Measurements from ENCODE around the gene FAAH.

Gene FAAH

GRCh38 chr1:46457178-46457577 is 63.1 kb downstream of the FAAH start:
- peaks cover 78% of the 10 kb centered on the region for H3K27me3 Mint-ChIP-seq (ENCODE audit: low read depth)
- H3K4me1 Mint-ChIP-seq: no peaks in the 10 kb centered on the region
- H3K36me3 Mint-ChIP-seq (ENCODE audit: low read depth): no peaks in the 10 kb centered on the region
- H3K9me3 Mint-ChIP-seq: peaks cover 2% of the 10 kb centered on the region
- no peak for TF ChIP-seq CTCF (IDR thresholded peaks at IDR 0.05; ENCODE audit: unreplicated experiment in 3 of 3)
- no peak overlapping the region for H3K4me3 Mint-ChIP-seq
- no peak overlapping the region for H3K27ac Mint-ChIP-seq

- TF ChIP-seq CTCF (IDR thresholded peaks at IDR 0.05; ENCODE audit: unreplicated experiment in 3 of 3): no peak
- Mint-ChIP-seq H3K36me3 (ENCODE audit: low read depth) (no peaks in the 10 kb centered on the region), H3K27me3 (ENCODE audit: low read depth) (peaks cover 78% of the 10 kb centered on the region), H3K4me3 (no peak overlapping the region), H3K27ac (no peak overlapping the region), H3K4me1 (no peaks in the 10 kb centered on the region), H3K9me3 (peaks cover 2% of the 10 kb centered on the region)
Observed at GRCh38 chr1:46458190-46458589, 64.1 kb downstream of the FAAH start.

GRCh38 chr1:46458846-46459245 is 64.7 kb downstream of the FAAH start:
- Mint-ChIP-seq H3K9me3 (peaks cover 2% of the 10 kb centered on the region), H3K4me1 (no peaks in the 10 kb centered on the region), H3K27ac (no peak overlapping the region), H3K4me3 (no peak overlapping the region), H3K27me3 (ENCODE audit: low read depth) (peaks cover 76% of the 10 kb centered on the region), H3K36me3 (ENCODE audit: low read depth) (no peaks in the 10 kb centered on the region)
- no peak for TF ChIP-seq CTCF (IDR thresholded peaks at IDR 0.05; ENCODE audit: unreplicated experiment in 3 of 3)

- Mint-ChIP-seq H3K9me3 (peaks cover 2% of the 10 kb centered on the region), H3K36me3 (ENCODE audit: low read depth) (no peaks in the 10 kb centered on the region), H3K27me3 (ENCODE audit: low read depth) (peaks cover 76% of the 10 kb centered on the region), H3K27ac (no peak overlapping the region), H3K4me3 (no peak overlapping the region), H3K4me1 (no peaks in the 10 kb centered on the region)
- TF ChIP-seq CTCF (IDR thresholded peaks at IDR 0.05; ENCODE audit: unreplicated experiment in 3 of 3): no peak
Observed at GRCh38 chr1:46459315-46459714, 65.2 kb downstream of the FAAH start.

- no peak overlapping the region for H3K27ac Mint-ChIP-seq
- H3K27me3 Mint-ChIP-seq (ENCODE audit: low read depth): peaks cover 80% of the 10 kb centered on the region
- no peaks in the 10 kb centered on the region for H3K4me1 Mint-ChIP-seq
- H3K36me3 Mint-ChIP-seq (ENCODE audit: low read depth): no peaks in the 10 kb centered on the region
- TF ChIP-seq CTCF (IDR thresholded peaks at IDR 0.05; ENCODE audit: unreplicated experiment in 3 of 3): no peak
- H3K9me3 Mint-ChIP-seq: no peaks in the 10 kb centered on the region
- no peak overlapping the region for H3K4me3 Mint-ChIP-seq
Observed at GRCh38 chr1:46461017-46461808, 67.1 kb downstream of the FAAH start.
